ENCODE results near the gene MRM2.

The MRM2 gene

GRCh38 chr7:2245883-2246675 lies 4.1 kb upstream of the MRM2 start:
- TF ChIP-seq POU6F1 (CRISPR knock-in tag; IDR thresholded peaks at IDR 0.05; ENCODE audit: borderline replicate concordance, low read depth) (no peak), TOX (CRISPR knock-in tag; IDR thresholded peaks at IDR 0.05; ENCODE audit: borderline replicate concordance) (no peak), ZFP30 (CRISPR knock-in tag; IDR thresholded peaks at IDR 0.05) (no peak), BACH2 (CRISPR knock-in tag; IDR thresholded peaks at IDR 0.05; ENCODE audit: borderline replicate concordance) (no peak), PATZ1 (CRISPR knock-in tag; IDR thresholded peaks at IDR 0.05; ENCODE audit: borderline replicate concordance) (no peak), OSR1 (CRISPR knock-in tag; IDR thresholded peaks at IDR 0.05) (no peak), GLIS3 (CRISPR knock-in tag; IDR thresholded peaks at IDR 0.05) (no peak), ZNF70 (CRISPR knock-in tag; IDR thresholded peaks at IDR 0.05) (no peak), ESRRG (CRISPR knock-in tag; IDR thresholded peaks at IDR 0.05) (no peak), SNAI2 (CRISPR knock-in tag; IDR thresholded peaks at IDR 0.05) (no peak)
- TF ChIP-seq, protein P1, sequence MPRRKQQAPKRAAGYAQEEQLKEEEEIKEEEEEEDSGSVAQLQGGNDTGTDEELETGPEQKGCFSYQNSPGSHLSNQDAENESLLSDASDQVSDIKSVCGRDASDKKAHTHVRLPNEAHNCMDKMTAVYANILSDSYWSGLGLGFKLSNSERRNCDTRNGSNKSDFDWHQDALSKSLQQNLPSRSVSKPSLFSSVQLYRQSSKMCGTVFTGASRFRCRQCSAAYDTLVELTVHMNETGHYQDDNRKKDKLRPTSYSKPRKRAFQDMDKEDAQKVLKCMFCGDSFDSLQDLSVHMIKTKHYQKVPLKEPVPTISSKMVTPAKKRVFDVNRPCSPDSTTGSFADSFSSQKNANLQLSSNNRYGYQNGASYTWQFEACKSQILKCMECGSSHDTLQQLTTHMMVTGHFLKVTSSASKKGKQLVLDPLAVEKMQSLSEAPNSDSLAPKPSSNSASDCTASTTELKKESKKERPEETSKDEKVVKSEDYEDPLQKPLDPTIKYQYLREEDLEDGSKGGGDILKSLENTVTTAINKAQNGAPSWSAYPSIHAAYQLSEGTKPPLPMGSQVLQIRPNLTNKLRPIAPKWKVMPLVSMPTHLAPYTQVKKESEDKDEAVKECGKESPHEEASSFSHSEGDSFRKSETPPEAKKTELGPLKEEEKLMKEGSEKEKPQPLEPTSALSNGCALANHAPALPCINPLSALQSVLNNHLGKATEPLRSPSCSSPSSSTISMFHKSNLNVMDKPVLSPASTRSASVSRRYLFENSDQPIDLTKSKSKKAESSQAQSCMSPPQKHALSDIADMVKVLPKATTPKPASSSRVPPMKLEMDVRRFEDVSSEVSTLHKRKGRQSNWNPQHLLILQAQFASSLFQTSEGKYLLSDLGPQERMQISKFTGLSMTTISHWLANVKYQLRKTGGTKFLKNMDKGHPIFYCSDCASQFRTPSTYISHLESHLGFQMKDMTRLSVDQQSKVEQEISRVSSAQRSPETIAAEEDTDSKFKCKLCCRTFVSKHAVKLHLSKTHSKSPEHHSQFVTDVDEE (CRISPR knock-in tag; IDR thresholded peaks at IDR 0.05), result no peak
- TF ChIP-seq, protein P2, sequence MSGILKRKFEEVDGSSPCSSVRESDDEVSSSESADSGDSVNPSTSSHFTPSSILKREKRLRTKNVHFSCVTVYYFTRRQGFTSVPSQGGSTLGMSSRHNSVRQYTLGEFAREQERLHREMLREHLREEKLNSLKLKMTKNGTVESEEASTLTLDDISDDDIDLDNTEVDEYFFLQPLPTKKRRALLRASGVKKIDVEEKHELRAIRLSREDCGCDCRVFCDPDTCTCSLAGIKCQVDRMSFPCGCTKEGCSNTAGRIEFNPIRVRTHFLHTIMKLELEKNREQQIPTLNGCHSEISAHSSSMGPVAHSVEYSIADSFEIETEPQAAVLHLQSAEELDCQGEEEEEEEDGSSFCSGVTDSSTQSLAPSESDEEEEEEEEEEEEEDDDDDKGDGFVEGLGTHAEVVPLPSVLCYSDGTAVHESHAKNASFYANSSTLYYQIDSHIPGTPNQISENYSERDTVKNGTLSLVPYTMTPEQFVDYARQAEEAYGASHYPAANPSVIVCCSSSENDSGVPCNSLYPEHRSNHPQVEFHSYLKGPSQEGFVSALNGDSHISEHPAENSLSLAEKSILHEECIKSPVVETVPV (CRISPR knock-in tag; IDR thresholded peaks at IDR 0.05), result no peak
- TF ChIP-seq, protein P3, sequence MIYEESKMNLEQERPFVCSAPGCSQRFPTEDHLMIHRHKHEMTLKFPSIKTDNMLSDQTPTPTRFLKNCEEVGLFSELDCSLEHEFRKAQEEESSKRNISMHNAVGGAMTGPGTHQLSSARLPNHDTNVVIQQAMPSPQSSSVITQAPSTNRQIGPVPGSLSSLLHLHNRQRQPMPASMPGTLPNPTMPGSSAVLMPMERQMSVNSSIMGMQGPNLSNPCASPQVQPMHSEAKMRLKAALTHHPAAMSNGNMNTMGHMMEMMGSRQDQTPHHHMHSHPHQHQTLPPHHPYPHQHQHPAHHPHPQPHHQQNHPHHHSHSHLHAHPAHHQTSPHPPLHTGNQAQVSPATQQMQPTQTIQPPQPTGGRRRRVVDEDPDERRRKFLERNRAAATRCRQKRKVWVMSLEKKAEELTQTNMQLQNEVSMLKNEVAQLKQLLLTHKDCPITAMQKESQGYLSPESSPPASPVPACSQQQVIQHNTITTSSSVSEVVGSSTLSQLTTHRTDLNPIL (CRISPR knock-in tag; IDR thresholded peaks at IDR 0.05; ENCODE audit: low read depth), result no peak
- no peak for ATAC-seq

GRCh38 chr7:2244404-2244995 lies 2.5 kb upstream of the MRM2 start:
- TF ChIP-seq TOX (CRISPR knock-in tag; IDR thresholded peaks at IDR 0.05; ENCODE audit: borderline replicate concordance), result no peak
- no peak for TF ChIP-seq GLIS3 (CRISPR knock-in tag; IDR thresholded peaks at IDR 0.05)
- TF ChIP-seq, protein P1 (CRISPR knock-in tag; IDR thresholded peaks at IDR 0.05), result no peak
- TF ChIP-seq OSR1 (CRISPR knock-in tag; IDR thresholded peaks at IDR 0.05), result no peak
- no peak for TF ChIP-seq ZNF8 (CRISPR knock-in tag; IDR thresholded peaks at IDR 0.05)
- no peak for TF ChIP-seq BACH2 (CRISPR knock-in tag; IDR thresholded peaks at IDR 0.05; ENCODE audit: borderline replicate concordance)
- no peak for TF ChIP-seq ESRRG (CRISPR knock-in tag; IDR thresholded peaks at IDR 0.05)
- no peak for TF ChIP-seq ZNF70 (CRISPR knock-in tag; IDR thresholded peaks at IDR 0.05)

More at GRCh38 chr7:2244404-2244995, 2.5 kb upstream of the MRM2 start:
- no peak for ATAC-seq
